Adrenal gland (tissue), 5 donors: Measurements from ENCODE around the gene PLXNA4.

Experiments used
- POLR2A ChIP-seq, 2 donors: fragments of 450-650 bp; IDR thresholded peaks; one replicate each; pipeline ENCODE4 v1.6.1; 2017; ENCODE audit warnings: antibody characterized with exemption in 2 of 2, mild to moderate bottlenecking in 2 of 2, moderate library complexity in 1 of 2
- TF ChIP-seq, protein P1 (sequence below), 6 experiments: fragments of 450-650 bp in 4 of 6; fragments of 200-600 bp in 2 of 6; sonication (generic) in 1 of 6; IDR thresholded peaks; 1 replicate in 5 of 6; 2 replicates in 1 of 6; pipeline versions ENCODE4 v1.5.1 to v1.8.0; 2016 to 2021; ENCODE audit warnings: antibody characterized with exemption in 6 of 6, mild to moderate bottlenecking in 2 of 6, moderate library complexity in 1 of 6
- donor health status: DM: no; HTN: no; CAD: no.

DNA sequence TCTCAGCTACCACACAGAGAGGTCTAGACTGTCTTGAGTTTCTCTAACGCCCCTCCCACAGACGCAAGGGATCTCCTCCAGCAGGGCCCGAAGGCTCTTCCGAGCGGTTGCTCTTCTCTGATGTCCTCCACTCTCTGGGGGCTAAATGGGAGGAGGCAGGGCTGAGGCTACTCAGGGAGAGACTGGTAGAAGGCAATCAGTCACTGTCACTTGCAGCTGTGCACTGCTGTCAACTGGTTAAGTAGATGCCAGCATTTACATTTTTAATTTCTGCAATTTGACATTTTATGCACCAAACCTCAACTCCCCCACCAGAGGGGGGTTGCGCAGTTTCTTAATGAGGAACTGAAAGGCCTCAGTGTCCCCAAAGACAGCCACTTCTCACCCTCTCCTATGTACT, 442.8 kb downstream of the PLXNA4 start:
- TF ChIP-seq, protein P1, sequence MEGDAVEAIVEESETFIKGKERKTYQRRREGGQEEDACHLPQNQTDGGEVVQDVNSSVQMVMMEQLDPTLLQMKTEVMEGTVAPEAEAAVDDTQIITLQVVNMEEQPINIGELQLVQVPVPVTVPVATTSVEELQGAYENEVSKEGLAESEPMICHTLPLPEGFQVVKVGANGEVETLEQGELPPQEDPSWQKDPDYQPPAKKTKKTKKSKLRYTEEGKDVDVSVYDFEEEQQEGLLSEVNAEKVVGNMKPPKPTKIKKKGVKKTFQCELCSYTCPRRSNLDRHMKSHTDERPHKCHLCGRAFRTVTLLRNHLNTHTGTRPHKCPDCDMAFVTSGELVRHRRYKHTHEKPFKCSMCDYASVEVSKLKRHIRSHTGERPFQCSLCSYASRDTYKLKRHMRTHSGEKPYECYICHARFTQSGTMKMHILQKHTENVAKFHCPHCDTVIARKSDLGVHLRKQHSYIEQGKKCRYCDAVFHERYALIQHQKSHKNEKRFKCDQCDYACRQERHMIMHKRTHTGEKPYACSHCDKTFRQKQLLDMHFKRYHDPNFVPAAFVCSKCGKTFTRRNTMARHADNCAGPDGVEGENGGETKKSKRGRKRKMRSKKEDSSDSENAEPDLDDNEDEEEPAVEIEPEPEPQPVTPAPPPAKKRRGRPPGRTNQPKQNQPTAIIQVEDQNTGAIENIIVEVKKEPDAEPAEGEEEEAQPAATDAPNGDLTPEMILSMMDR (IDR thresholded peaks at IDR 0.05) = no peak
- no peak for TF ChIP-seq POLR2A (IDR thresholded peaks at IDR 0.05)
